GM10266 (cell line): ENCODE data around the gene SPNS1.

Experiments used
- DNase-seq: peaks from one replicate; pipeline ENCODE4 v3.0.0; 2012; ENCODE audit errors: extremely low spot score
- CTCF ChIP-seq: IDR thresholded peaks from 2 replicates; pipeline ENCODE4 v1.5.1; 2012; ENCODE audit warnings: mild to moderate bottlenecking, low read depth; ENCODE audit not compliant: control insufficient read depth, insufficient read depth; ENCODE audit errors: missing control alignments

SPNS1 gene

DNA sequence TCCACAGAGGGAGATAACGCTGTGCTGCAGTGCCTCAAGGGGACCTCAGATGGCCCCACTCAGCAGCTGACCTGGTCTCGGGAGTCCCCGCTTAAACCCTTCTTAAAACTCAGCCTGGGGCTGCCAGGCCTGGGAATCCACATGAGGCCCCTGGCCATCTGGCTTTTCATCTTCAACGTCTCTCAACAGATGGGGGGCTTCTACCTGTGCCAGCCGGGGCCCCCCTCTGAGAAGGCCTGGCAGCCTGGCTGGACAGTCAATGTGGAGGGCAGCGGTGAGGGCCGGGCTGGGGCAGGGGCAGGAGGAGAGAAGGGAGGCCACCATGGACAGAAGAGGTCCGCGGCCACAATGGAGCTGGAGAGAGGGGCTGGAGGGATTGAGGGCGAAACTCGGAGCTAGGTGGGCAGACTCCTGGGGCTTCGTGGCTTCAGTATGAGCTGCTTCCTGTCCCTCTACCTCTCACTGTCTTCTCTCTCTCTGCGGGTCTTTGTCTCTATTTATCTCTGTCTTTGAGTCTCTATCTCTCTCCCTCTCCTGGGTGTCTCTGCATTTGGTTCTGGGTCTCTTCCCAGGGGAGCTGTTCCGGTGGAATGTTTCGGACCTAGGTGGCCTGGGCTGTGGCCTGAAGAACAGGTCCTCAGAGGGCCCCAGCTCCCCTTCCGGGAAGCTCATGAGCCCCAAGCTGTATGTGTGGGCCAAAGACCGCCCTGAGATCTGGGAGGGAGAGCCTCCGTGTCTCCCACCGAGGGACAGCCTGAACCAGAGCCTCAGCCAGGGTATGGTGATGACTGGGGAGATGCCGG, 42.0 kb upstream of the SPNS1 start:
- no peak for DNase-seq
- TF ChIP-seq CTCF, result no peak

DNA sequence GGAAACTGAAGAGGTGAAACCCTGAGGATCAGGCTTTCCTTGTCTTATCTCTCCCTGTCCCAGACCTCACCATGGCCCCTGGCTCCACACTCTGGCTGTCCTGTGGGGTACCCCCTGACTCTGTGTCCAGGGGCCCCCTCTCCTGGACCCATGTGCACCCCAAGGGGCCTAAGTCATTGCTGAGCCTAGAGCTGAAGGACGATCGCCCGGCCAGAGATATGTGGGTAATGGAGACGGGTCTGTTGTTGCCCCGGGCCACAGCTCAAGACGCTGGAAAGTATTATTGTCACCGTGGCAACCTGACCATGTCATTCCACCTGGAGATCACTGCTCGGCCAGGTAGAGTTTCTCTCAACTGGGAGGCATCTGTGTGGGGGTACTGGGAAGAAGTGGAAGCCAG, 41.4 kb upstream of the SPNS1 start:
- no peak for DNase-seq
- TF ChIP-seq CTCF, result no peak

DNA sequence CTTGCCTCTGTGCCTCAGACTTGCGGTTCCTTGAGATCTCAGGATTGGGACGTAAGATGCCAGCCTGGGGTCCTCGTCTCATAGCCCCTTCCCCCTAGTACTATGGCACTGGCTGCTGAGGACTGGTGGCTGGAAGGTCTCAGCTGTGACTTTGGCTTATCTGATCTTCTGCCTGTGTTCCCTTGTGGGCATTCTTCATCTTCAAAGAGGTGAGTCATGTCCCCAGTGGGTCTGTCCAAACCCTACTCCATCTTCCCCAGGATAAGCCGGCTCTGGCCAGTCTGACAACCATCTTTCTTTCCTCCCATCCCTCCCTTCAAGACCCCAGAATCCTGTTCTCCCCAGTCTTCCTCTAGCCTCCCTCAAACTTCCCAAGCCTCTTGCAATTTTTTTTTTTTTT, 39.2 kb upstream of the SPNS1 start:
- no peak for TF ChIP-seq CTCF
- no peak for DNase-seq

DNA sequence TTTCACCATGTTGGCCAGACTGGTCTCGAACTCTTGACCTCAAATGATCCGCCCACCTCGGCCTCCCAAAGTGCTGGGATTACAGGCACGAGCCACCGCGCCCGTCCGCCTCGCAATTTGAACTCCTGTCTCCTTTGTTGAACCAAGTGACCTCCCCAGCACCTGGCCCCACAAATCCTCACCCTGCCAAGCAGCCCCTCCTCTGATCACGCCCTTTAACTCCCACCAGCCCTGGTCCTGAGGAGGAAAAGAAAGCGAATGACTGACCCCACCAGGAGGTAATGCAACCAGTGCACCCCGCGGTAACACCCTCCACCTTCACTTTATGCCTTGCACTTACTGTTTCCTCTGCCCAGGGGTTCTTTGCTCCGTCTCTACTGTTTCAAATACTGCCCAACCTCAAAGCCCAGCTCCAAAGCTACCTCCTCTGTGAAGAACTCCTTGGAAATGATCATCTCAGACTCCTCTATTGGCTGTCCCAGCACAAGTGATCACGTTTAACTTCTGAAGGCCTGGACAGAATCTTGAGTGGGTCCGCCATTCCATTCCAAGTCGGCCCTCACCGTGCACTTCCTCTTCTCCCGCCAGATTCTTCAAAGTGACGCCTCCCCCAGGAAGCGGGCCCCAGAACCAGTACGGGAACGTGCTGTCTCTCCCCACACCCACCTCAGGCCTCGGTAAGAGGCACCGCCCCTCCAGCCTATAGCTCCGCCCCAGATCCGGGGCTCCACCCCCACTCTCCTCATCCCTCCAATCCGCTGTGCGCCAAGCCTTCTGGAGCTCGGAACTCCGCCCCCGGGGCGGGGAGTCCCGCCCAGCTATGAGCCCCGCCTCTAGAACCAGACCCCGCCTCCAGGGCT, 38.4 kb upstream of the SPNS1 start:
- TF ChIP-seq CTCF, result no peak
- DNase-seq, result peak; percentile 89

DNA sequence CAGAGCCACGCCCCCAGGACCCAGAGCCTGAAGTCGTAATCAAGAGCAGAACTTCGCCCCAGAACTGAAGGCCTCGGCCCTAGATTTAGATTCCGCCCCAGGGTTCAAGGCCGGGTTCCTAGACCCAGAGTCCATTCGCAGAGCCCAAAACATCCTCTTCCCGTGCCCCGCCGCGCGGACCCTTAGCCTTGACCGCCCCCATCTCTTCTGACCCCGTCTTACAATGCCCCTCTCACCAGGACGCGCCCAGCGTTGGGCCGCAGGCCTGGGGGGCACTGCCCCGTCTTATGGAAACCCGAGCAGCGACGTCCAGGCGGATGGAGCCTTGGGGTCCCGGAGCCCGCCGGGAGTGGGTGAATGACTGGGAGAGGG, 37.8 kb upstream of the SPNS1 start:
- DNase-seq, result no peak
- TF ChIP-seq CTCF, result no peak

DNA sequence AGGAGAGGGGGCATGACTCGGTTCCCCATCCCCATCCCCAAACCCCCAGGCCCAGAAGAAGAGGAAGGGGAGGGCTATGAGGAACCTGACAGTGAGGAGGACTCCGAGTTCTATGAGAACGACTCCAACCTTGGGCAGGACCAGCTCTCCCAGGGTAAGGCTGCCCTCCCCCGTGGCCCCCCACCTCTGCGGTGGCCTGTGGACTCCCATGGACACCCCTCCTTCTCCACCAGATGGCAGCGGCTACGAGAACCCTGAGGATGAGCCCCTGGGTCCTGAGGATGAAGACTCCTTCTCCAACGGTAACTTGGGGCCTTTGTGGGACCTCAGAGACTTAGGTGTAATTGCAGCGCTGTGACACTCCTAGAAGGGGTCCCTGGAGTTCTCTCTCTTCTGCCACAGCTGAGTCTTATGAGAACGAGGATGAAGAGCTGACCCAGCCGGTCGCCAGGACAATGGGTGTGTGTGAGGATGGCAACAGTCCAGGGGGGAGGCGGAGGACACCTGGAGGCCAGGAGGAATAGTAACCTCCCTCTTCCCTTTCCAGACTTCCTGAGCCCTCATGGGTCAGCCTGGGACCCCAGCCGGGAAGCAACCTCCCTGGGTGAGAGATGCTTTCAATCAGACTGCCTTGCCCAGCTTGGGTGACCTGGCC, 37.2 kb upstream of the SPNS1 start:
- no peak for DNase-seq
- TF ChIP-seq CTCF, result no peak
